Kidney (tissue), 14 donors: ENCODE measurements around the gene SGCG. TPM values are rescaled to one million over a fixed set of nuclear protein-coding genes. Genes with fewer than 3 reads are reported as not detected.
A peak's percentile ranks its signal among the peaks of the same experiment; 100 is the strongest.

Source experiments
- DNase-seq, 5 donors: peaks; one replicate each; pipeline ENCODE4 v3.0.0-alpha.2; 2013 to 2020
- FAIRE-seq: peaks from 2 replicates; lab custom pipeline; 2012; peaks lifted over from hg19 to GRCh38; lab: Jason Lieb, UNC
- H3K27ac ChIP-seq, 2 donors: one replicate each; pipeline ENCODE4 v1.7.0; 2013; ENCODE audit warnings: low read depth in 2 of 2, low read length in 2 of 2, inconsistent platforms in 1 of 2
- H3K27me3 ChIP-seq: one replicate; pipeline ENCODE4 v1.7.1; 2013; ENCODE audit warnings: low read length, inconsistent platforms; ENCODE audit not compliant: control insufficient read depth, insufficient read depth
- H3K36me3 ChIP-seq, 3 donors: one replicate each; pipeline versions ENCODE4 v1.7.0 to v1.7.1; 2013; ENCODE audit warnings: low read length in 3 of 3, control low read depth in 1 of 3, inconsistent platforms in 1 of 3; ENCODE audit not compliant: insufficient read depth in 3 of 3, control insufficient read depth in 2 of 3
- H3K4me1 ChIP-seq, 3 donors: one replicate each; pipeline versions ENCODE4 v1.7.0 to v1.7.1; 2013; ENCODE audit warnings: low read length in 3 of 3, inconsistent platforms in 1 of 3, low read depth in 1 of 3; ENCODE audit not compliant: control insufficient read depth in 2 of 3, insufficient read depth in 2 of 3
- H3K4me3 ChIP-seq, 3 donors: one replicate each; pipeline versions ENCODE4 v1.7.0 to v1.8.1; 2013; ENCODE audit warnings: low read length in 3 of 3, control low read depth in 1 of 3, inconsistent platforms in 1 of 3
- H3K9ac ChIP-seq, 3 donors: one replicate each; pipeline versions ENCODE4 v1.7.0 to v1.7.1; 2013; ENCODE audit warnings: low read length in 3 of 3, control low read depth in 1 of 3, inconsistent platforms in 1 of 3
- H3K9me3 ChIP-seq, 3 donors: one replicate each; pipeline versions ENCODE4 v1.7.0 to v1.7.1; 2013; ENCODE audit warnings: low read length in 3 of 3, control low read depth in 1 of 3, inconsistent platforms in 1 of 3; ENCODE audit not compliant: control insufficient read depth in 2 of 3, insufficient read depth in 1 of 3
- intact Hi-C: fragments of 100-400 bp; cut with DNase I; formaldehyde crosslinking; loops from one replicate; pipeline ENCODE4 v1.11.1; 2022
- polyA plus RNA-seq: library from polyadenylated mRNA; stranded (reverse); fragments of 350-450 nt; fragmentation: Illumina TruSeq; extraction: RNeasy Lipid Tissue Mini Kit (QIAGEN cat#74804); gene quantifications from one replicate; pipeline ENCODE4 v1.2.3, GENCODE V29; 2014; ENCODE audit warnings: low read depth, low replicate concordance; ENCODE audit not compliant: insufficient read depth
- total RNA-seq: library from RNA; stranded (reverse); fragmentation: NEBNext Ultra II Directional; extraction: Animal tissue kit (Norgen Biotek cat#: 25700); gene quantifications from one replicate; pipeline ENCODE4 v1.2.1, GENCODE V29; 2021
- TF ChIP-seq, protein P1 (sequence below): IDR thresholded peaks from 3 replicates; pipeline ENCODE4 v1.5.1; 2012; ENCODE audit warnings: mild to moderate bottlenecking, moderate library complexity, borderline replicate concordance; ENCODE audit not compliant: insufficient read depth; ENCODE audit errors: extremely low read depth
- donor health status: control.
- donor health status: control.
- donor health status: control.
- donor health status: control.
- donor health status: control.
- donor health status: DM: yes; HTN: yes; CAD: no.
- donor health status: Normal renal cell carcinoma (clear cell type).

The SGCG gene
- total and polyA plus RNA-seq, 2 donors from 2014 or later: 0.50 TPM; not detected in 1

DNA sequence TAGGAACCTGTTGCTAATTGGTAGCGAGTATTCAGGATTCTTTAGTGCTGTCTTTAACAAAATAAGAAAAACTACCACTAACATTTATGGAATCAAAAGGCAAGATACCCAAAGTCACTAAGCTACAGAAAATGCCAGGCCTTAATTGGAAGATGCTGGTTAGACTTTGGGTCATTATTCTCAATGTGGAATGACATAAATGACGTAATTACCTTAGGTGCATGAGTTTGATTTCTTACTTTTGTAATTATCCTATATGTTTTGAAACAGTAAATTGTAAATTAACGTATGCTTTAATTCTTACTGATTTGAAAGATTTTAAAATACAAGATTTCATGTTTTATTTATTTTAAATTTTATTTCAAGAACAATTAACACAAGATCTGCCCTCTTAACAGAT is 25.0 kb downstream of the SGCG start:
- Histone ChIP-seq H3K27ac (no peak overlapping the region), H3K9ac (no peak overlapping the region), H3K27me3 (no peaks in the 10 kb centered on the region), H3K4me1 (no peaks in the 10 kb centered on the region), H3K36me3 (no peaks in the 10 kb centered on the region), H3K9me3 (peaks cover 0 to 3% (median 0%) of the 10 kb centered on the region in 3 donors), H3K4me3 (no peak overlapping the region)
- TF ChIP-seq, protein P1, sequence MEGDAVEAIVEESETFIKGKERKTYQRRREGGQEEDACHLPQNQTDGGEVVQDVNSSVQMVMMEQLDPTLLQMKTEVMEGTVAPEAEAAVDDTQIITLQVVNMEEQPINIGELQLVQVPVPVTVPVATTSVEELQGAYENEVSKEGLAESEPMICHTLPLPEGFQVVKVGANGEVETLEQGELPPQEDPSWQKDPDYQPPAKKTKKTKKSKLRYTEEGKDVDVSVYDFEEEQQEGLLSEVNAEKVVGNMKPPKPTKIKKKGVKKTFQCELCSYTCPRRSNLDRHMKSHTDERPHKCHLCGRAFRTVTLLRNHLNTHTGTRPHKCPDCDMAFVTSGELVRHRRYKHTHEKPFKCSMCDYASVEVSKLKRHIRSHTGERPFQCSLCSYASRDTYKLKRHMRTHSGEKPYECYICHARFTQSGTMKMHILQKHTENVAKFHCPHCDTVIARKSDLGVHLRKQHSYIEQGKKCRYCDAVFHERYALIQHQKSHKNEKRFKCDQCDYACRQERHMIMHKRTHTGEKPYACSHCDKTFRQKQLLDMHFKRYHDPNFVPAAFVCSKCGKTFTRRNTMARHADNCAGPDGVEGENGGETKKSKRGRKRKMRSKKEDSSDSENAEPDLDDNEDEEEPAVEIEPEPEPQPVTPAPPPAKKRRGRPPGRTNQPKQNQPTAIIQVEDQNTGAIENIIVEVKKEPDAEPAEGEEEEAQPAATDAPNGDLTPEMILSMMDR: no peak
- intact Hi-C loops: no loop called here
- DNase-seq: no peak
- FAIRE-seq: no peak

DNA sequence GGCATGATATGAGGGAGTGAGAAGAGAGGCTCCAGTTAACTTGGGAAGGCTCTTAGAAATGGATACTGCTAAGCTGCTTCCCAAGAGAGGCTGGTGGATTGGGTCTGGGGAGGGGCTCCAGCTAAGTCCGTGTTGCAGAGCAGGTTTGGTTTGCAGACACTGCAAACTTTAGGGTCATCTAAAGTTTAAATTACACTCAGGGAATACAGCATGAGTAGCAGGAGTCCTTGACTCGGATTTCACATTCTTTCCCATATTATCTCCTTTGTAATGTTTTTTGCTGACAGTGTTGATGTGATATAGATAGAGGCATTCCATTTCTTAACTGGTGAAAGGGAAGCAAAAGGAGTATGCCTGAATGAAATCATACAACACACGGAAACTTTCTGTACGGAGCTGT is 31.9 kb downstream of the SGCG start:
- TF ChIP-seq, protein P1: no peak
- peak in 4 of 5 donors; percentile 14 to 54 (median 46) for DNase-seq
- Histone ChIP-seq H3K9ac (no peak overlapping the region), H3K27me3 (no peaks in the 10 kb centered on the region), H3K9me3 (peaks cover 0 to 11% (median 0%) of the 10 kb centered on the region in 3 donors), H3K4me3 (no peak overlapping the region), H3K4me1 (no peaks in the 10 kb centered on the region), H3K27ac (no peak overlapping the region), H3K36me3 (no peaks in the 10 kb centered on the region)
- FAIRE-seq: no peak
- intact Hi-C loops: no loop called here

DNA sequence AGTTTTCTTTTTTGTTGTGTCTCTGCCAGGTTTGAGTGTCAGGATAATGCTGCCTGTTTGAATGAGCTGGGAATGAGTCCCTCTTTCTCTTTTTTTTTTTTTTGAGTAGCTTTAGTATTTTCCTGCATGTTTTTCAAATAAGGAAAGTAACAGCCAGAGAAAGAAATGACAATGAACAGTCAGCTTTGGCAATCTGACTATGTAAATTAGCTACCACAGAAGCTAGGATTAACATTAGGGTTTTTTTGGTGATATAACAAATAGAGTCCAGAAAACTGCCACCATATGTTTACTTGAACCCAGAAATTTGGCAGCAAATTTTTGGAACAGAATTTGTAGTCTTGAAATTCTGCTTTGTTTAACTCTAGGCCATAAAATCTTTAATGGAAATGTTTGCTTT is 50.5 kb downstream of the SGCG start:
- Histone ChIP-seq H3K36me3 (no peaks in the 10 kb centered on the region), H3K4me1 (no peaks in the 10 kb centered on the region), H3K9me3 (no peaks in the 10 kb centered on the region), H3K27ac (no peak overlapping the region), H3K4me3 (no peak overlapping the region), H3K9ac (no peak overlapping the region), H3K27me3 (no peaks in the 10 kb centered on the region)
- FAIRE-seq (no peak), DNase-seq (no peak)
- TF ChIP-seq, protein P1: no peak
- intact Hi-C loops: no loop called here

DNA sequence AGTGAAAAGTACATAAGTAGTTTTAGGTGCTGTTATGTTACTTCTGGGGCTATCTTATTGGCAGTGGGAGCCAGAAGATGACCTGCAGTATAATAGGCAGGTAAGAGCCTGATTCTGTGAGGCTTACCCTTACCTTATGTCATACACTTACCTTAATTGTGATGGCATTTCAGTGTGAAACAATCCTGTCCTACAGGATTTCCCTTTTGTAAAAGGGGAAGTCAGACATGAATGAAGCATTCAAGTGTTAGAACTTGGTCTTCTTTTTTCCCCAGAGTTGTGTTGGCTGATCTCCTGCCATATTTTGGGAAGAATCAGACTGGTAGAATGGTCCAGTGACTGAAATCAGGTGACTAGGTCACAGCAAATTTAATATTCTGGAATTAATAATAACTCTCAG is 55.2 kb downstream of the SGCG start:
- FAIRE-seq: no peak
- TF ChIP-seq, protein P1: no peak
- no peaks in the 10 kb centered on the region for H3K4me1 ChIP-seq

More for the DNA sequence above, 55.2 kb downstream of the SGCG start:
- H3K4me3 ChIP-seq: no peak overlapping the region
- H3K9me3 ChIP-seq: no peaks in the 10 kb centered on the region
- no peaks in the 10 kb centered on the region for H3K27me3 ChIP-seq
- H3K27ac ChIP-seq: no peak overlapping the region
- no peak for DNase-seq
- intact Hi-C loops: no loop called here
- no peaks in the 10 kb centered on the region for H3K36me3 ChIP-seq
- no peak overlapping the region for H3K9ac ChIP-seq
